Measurements from ENCODE around the gene SYNC. TPM values are rescaled to one million over a fixed set of nuclear protein-coding genes. Genes with fewer than 3 reads are reported as not detected.
"Not testable (repeated sequence)": the region's sequence is repeated elsewhere in the genome, so short reads cannot be mapped to it uniquely, and the experiment has no call there.

The SYNC gene
- total RNA-seq, 4 donors from 2014 or later = 4.7 to 61.0 (median 18.1) TPM

GRCh38 chr1:32681999-32682398 is 20.6 kb downstream of the SYNC start:
- Histone ChIP-seq H3K9me3 (no peaks in the 10 kb centered on the region), H3K27me3 (no peaks in the 10 kb centered on the region), H3K27ac (peak overlapping the region in 1 of 2 donors; percentile 27), H3K36me3 (no peaks in the 10 kb centered on the region), H3K4me1 (no peaks in the 10 kb centered on the region), H3K4me3 (no peak overlapping the region)
- intact Hi-C loops (cut with DNase I; ENCODE audit: low total_unique reads) = no loop called here
- TF ChIP-seq, protein P1, sequence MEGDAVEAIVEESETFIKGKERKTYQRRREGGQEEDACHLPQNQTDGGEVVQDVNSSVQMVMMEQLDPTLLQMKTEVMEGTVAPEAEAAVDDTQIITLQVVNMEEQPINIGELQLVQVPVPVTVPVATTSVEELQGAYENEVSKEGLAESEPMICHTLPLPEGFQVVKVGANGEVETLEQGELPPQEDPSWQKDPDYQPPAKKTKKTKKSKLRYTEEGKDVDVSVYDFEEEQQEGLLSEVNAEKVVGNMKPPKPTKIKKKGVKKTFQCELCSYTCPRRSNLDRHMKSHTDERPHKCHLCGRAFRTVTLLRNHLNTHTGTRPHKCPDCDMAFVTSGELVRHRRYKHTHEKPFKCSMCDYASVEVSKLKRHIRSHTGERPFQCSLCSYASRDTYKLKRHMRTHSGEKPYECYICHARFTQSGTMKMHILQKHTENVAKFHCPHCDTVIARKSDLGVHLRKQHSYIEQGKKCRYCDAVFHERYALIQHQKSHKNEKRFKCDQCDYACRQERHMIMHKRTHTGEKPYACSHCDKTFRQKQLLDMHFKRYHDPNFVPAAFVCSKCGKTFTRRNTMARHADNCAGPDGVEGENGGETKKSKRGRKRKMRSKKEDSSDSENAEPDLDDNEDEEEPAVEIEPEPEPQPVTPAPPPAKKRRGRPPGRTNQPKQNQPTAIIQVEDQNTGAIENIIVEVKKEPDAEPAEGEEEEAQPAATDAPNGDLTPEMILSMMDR (IDR thresholded peaks at IDR 0.05) = no peak
- DNase-seq = no peak

DNA sequence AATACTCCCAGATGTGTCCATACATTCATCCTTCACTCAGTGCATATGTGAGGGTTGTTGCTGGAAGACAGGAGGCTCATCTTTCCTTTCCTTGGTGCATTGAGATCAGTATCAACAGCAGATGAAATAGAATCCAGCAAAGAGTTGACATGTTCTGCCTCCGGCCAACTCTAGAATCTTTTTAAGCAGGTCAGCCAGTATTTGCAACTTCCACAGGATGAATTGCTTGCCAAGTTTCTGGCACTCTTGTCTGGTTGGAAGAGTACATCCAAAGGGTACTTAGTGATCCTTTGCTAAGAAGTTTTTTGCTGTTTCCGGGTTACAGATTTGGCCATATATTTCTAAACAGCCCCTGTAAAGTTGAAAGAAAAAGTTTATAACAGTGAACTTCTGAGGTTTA is 21.1 kb downstream of the SYNC start:
- no peak for TF ChIP-seq POLR2A (IDR thresholded peaks at IDR 0.05)
- TF ChIP-seq, protein P1 (IDR thresholded peaks at IDR 0.05) = no peak
- Histone ChIP-seq H3K9me3 (no peaks in the 10 kb centered on the region), H3K4me1 (no peaks in the 10 kb centered on the region), H3K36me3 (no peaks in the 10 kb centered on the region), H3K4me3 (no peak overlapping the region), H3K27ac (peak overlapping the region in 1 of 2 donors; percentile 23), H3K27me3 (no peaks in the 10 kb centered on the region)
- intact Hi-C loops (cut with DNase I; ENCODE audit: low total_unique reads) = no loop called here
- no peak for DNase-seq

DNA sequence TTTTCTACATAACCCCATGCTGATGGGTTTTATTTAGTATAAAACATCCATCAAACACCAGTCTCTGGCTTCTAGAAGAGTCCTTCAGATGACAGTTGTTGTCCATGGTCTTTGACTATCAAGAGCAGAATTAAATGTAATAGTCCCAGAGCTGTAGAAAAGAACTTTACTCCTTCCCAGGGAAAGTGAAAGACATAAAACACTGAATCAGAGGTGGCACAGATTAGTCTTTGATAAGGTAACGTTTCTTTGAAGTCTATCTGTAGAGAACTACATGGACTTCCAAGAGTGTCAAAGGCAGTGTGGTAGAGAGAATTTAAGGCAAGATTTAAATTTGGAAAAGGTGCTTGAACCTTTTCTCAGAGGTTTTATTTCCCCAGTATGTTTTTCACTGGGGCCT is 21.9 kb downstream of the SYNC start:
- TF ChIP-seq POLR2A (IDR thresholded peaks at IDR 0.05) = no peak
- TF ChIP-seq, protein P1 (IDR thresholded peaks at IDR 0.05) = no peak
- intact Hi-C loops (cut with DNase I; ENCODE audit: low total_unique reads) = no loop called here
- Histone ChIP-seq H3K9me3 (no peaks in the 10 kb centered on the region), H3K27ac (peak overlapping the region in 1 of 2 donors; percentile 23), H3K36me3 (no peaks in the 10 kb centered on the region), H3K4me3 (no peak overlapping the region), H3K4me1 (no peaks in the 10 kb centered on the region), H3K27me3 (no peaks in the 10 kb centered on the region)
- DNase-seq = no peak

GRCh38 chr1:32679993-32680392 is 22.6 kb downstream of the SYNC start:
- not testable (repeated sequence) for H3K4me1 ChIP-seq, H3K36me3 ChIP-seq

DNA sequence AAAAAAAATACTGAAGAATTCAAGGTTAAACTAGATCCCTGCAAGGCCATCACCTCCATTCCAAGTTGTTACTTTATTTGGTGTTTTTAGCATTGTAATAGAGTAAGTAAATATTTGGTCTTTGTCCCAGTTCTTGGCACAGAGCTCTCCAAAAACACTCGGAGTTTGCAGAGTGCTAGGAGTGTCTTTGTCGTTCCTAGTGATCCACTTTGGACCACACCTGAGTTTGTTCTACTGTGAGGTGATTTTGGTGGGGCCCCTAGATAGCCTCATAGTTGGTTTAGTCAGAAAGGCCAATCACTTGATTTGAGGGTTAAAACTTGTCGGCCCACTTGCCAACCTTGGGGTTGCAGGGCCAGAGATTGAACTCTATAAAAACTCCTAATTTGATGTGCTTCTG is 25.6 kb downstream of the SYNC start:
- no peaks in the 10 kb centered on the region for H3K27me3 ChIP-seq
- H3K4me1 ChIP-seq = no peaks in the 10 kb centered on the region
- H3K4me3 ChIP-seq = no peak overlapping the region
- TF ChIP-seq POLR2A (IDR thresholded peaks at IDR 0.05) = no peak
- TF ChIP-seq, protein P1 (IDR thresholded peaks at IDR 0.05) = no peak
- H3K36me3 ChIP-seq = no peaks in the 10 kb centered on the region
- intact Hi-C loops (cut with DNase I; ENCODE audit: low total_unique reads) = no loop called here
- no peaks in the 10 kb centered on the region for H3K9me3 ChIP-seq
- no peak overlapping the region for H3K27ac ChIP-seq
- no peak for DNase-seq

More at GRCh38 chr1:32679993-32680392, 22.6 kb downstream of the SYNC start:
- DNase-seq; H3K27me3 ChIP-seq; H3K27ac ChIP-seq; H3K9me3 ChIP-seq; intact Hi-C loops (cut with DNase I; ENCODE audit: low total_unique reads); H3K4me3 ChIP-seq: not testable (repeated sequence)

GRCh38 chr1:32668716-32669115 is 33.9 kb downstream of the SYNC start:
- intact Hi-C loops (cut with DNase I; ENCODE audit: low total_unique reads); DNase-seq; H3K36me3 ChIP-seq: not testable (repeated sequence)

More at GRCh38 chr1:32668716-32669115, 33.9 kb downstream of the SYNC start:
- not testable (repeated sequence) for H3K4me3 ChIP-seq, H3K9me3 ChIP-seq, H3K27ac ChIP-seq, H3K4me1 ChIP-seq, H3K27me3 ChIP-seq
